Esophagus muscularis mucosa (tissue), 4 donors: ENCODE data around the gene KIF17. TPM values are rescaled to one million over a fixed set of nuclear protein-coding genes. Genes with fewer than 3 reads are reported as not detected.

Experiments used
- DNase-seq: peaks from one replicate; pipeline ENCODE4 v3.0.0-alpha.2; 2017; ENCODE audit errors: extremely low spot score
- H3K27ac ChIP-seq, 4 donors: fragments of 200-600 bp; sonication (generic); replicated peaks in 1 of 4; 1 replicate in 3 of 4; 2 replicates in 1 of 4; pipeline ENCODE4 v1.5.1; 2016 to 2019; ENCODE audit warnings: mild to moderate bottlenecking in 1 of 4
- H3K27me3 ChIP-seq, 4 donors: fragments of 200-600 bp; sonication (generic); one replicate each; pipeline versions ENCODE4 v1.5.1 to v1.6.0; 2016 to 2019
- H3K36me3 ChIP-seq, 4 donors: fragments of 200-600 bp; sonication (generic); one replicate each; pipeline ENCODE4 v1.5.1; 2016 to 2019
- H3K4me1 ChIP-seq, 4 donors: fragments of 200-600 bp; sonication (generic); one replicate each; pipeline ENCODE4 v1.5.1; 2016 to 2019
- H3K4me3 ChIP-seq, 4 donors: fragments of 200-600 bp; sonication (generic); 1 replicate in 2 of 4; 2 replicates in 2 of 4; pipeline ENCODE4 v1.5.1; 2016 to 2019; ENCODE audit warnings: mild to moderate bottlenecking in 4 of 4, moderate library complexity in 1 of 4
- H3K9me3 ChIP-seq, 4 donors: fragments of 200-600 bp; sonication (generic); 1 replicate in 3 of 4; 2 replicates in 1 of 4; pipeline ENCODE4 v1.5.1; 2016 to 2019
- EP300 ChIP-seq: sonication (generic); formaldehyde crosslinking; IDR thresholded peaks from one replicate; pipeline ENCODE4 v1.6.1; 2017; ENCODE audit warnings: antibody characterized with exemption
- POLR2A ChIP-seq: fragments of 450-650 bp; IDR thresholded peaks from one replicate; pipeline ENCODE4 v1.6.1; 2017; ENCODE audit warnings: antibody characterized with exemption, moderate library complexity, mild to moderate bottlenecking, low read depth
- POLR2AphosphoS5 ChIP-seq, 2 donors: sonication (generic); formaldehyde crosslinking; IDR thresholded peaks; one replicate each; pipeline ENCODE4 v1.6.1; 2017; ENCODE audit warnings: antibody characterized with exemption in 2 of 2
- WGBS: methylation state at CpG from one replicate; pipeline ENCODE4 v1.1.5; 2018; 5-methylcytosine and 5-hydroxymethylcytosine counted together
- intact Hi-C: fragments of 100-400 bp; cut with DNase I; formaldehyde crosslinking; loops from one replicate; pipeline ENCODE4 v1.15.1; 2023
- total RNA-seq, 4 donors: library from RNA; depleted of rRNA; stranded (reverse); fragments of >200 nt; gene quantifications; one replicate each; pipeline versions ENCODE4 v1.1.0 to v1.2.1, GENCODE V29; 2016
- TF ChIP-seq, protein P1 (sequence below), 3 experiments: fragments of 200-600 bp in 2 of 3; fragments of 450-650 bp in 1 of 3; sonication (generic) in 2 of 3; IDR thresholded peaks; one replicate each; pipeline ENCODE4 v1.5.1; 2017 to 2019; ENCODE audit warnings: antibody characterized with exemption in 3 of 3, mild to moderate bottlenecking in 2 of 3, moderate library complexity in 1 of 3

Gene KIF17
- total RNA-seq, 4 donors from 2014 or later, result 2.0 to 7.3 (median 3.4) TPM

DNA sequence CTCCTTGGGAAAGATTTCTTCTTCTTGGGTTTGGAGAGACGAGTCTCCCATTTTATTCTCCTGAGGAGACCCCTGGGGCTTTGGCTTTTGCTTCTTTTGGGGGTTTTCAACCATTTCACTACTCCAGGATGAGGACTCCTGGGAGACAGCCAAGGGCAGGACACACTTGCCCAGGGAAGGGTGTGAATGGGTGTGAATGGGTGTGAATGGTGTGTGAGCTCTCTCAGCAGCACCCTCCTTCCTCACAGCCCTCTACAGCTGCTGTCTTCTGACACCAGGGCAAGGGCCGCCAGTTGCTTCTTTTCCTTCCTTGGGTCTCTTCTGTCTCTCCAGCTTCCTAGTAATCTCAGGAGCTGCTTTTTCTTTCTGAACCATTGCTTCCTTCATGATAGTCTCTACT lies 24.2 kb downstream of the KIF17 start:
- Histone ChIP-seq H3K36me3 (no peaks in the 10 kb centered on the region), H3K4me1 (peaks cover 7 to 27% (median 26%) of the 10 kb centered on the region in 4 donors), H3K27me3 (no peaks in the 10 kb centered on the region), H3K27ac (no peak overlapping the region), H3K4me3 (no peak overlapping the region), H3K9me3 (peaks cover 0 to 5% (median 0%) of the 10 kb centered on the region in 4 donors)
- TF ChIP-seq, protein P1, sequence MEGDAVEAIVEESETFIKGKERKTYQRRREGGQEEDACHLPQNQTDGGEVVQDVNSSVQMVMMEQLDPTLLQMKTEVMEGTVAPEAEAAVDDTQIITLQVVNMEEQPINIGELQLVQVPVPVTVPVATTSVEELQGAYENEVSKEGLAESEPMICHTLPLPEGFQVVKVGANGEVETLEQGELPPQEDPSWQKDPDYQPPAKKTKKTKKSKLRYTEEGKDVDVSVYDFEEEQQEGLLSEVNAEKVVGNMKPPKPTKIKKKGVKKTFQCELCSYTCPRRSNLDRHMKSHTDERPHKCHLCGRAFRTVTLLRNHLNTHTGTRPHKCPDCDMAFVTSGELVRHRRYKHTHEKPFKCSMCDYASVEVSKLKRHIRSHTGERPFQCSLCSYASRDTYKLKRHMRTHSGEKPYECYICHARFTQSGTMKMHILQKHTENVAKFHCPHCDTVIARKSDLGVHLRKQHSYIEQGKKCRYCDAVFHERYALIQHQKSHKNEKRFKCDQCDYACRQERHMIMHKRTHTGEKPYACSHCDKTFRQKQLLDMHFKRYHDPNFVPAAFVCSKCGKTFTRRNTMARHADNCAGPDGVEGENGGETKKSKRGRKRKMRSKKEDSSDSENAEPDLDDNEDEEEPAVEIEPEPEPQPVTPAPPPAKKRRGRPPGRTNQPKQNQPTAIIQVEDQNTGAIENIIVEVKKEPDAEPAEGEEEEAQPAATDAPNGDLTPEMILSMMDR (IDR thresholded peaks at IDR 0.05), result no peak
- no peak for TF ChIP-seq POLR2A
- TF ChIP-seq EP300, result no peak
- no peak for TF ChIP-seq POLR2AphosphoS5 (IDR thresholded peaks at IDR 0.05)
- 96% methylated on average over 2 of the region's 2 CpGs for WGBS
- no peak for DNase-seq
- intact Hi-C loops, result loop anchor here (10.0 kb wide), 1 partner anchor 291 kb away; no protein-coding TSS in a partner anchor

DNA sequence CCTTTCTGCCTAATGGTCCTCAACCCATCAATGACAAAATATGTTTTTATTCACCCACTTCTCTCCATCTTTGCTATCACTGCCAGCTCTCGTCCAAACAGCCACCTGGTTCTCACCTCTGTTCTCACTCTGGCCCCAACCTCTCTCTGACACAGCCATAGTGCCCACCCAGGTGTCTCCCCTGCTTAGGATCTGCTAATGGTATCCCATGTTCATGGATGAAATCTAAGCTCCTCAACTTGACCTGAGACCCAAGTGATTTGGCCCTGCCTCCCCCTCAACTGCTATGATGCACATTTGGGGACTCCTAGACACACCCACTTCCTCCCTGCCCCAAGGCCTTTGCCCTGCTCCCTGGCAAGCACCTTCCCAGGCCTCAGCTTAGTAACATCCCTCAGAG lies 25.9 kb downstream of the KIF17 start:
- intact Hi-C loops, result loop anchor here (10.0 kb wide), 1 partner anchor 293 kb away; no protein-coding TSS in a partner anchor
- 88% methylated on average over 1 of the region's 1 CpG for WGBS

DNA sequence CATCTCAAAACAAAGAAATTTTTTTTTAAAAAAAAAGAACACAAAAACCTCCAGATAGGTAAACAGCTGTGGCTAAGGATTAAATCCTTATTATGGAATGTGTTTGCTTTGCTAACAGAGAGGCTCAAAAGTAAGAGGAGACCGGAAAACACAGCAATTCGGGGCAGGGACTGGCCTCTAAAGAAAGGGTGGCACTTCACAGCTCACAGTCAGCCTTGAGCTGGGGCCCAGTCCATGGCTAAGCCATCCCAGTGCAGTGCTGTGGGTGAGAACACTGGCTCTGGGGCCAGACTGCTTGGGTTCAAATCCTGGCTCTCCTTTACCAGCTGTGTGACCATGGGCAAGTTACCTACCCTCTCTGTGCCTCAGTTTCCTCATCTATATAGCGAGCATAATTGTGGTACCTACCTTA lies 28.2 kb downstream of the KIF17 start:
- 88% methylated on average over 3 of the region's 3 CpGs for WGBS
- H3K9me3 ChIP-seq, result peaks cover 0 to 5% (median 0%) of the 10 kb centered on the region in 4 donors
- intact Hi-C loops, result loop anchor here (10.0 kb wide), 1 partner anchor 295 kb away; no protein-coding TSS in a partner anchor

More for the DNA sequence above, 25.9 kb downstream of the KIF17 start:
- no peak overlapping the region for H3K4me3 ChIP-seq
- H3K27me3 ChIP-seq, result no peaks in the 10 kb centered on the region
- TF ChIP-seq POLR2AphosphoS5 (IDR thresholded peaks at IDR 0.05), result no peak
- TF ChIP-seq, protein P1 (IDR thresholded peaks at IDR 0.05), result no peak
- no peak for TF ChIP-seq EP300
- no peak for TF ChIP-seq POLR2A
- H3K27ac ChIP-seq, result no peak overlapping the region
- H3K9me3 ChIP-seq, result peaks cover 0 to 5% (median 0%) of the 10 kb centered on the region in 4 donors
- no peak for DNase-seq
- H3K4me1 ChIP-seq, result peaks cover 0 to 10% (median 8%) of the 10 kb centered on the region in 4 donors
- H3K36me3 ChIP-seq, result no peaks in the 10 kb centered on the region

DNA sequence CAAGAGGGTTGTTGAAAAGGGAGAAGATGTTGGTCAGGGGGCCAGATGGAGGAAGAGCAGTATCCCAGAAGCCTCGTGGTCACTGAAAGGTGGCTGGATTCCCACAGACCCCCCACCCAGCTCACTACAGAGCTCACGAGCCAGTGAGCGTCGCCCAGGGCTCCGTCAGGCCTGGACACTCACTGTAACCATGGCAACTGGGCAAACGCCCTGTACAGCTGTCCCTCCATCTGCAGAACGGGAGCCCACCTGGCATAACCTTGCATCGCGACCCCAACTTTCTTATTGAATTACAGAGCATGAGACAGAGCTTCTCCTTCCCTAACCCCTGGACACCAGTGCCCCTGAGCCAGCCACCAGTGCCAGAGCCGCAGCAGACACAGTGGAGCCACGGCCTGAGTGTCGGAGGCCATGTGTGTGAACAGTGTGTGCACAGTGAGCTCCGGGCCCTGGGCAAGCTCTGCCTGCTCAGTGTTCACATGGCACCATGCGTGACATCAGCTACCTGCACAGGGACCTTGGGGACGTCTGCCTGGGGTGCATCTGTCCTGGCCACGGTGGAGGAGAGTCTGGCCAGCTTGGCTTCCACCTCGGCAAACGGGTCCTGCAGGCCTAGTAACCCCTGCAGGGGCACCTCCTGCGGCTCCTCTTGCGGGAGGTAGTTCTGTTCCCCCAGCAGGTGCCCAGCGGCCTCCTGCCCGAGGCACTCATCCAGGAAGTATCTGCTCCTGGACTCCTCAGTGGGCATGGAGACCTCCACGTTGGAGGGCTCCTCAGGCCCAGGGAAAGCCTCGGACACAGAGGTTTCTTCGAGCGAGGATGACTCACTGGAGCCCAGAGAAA lies 30.7 kb downstream of the KIF17 start:
- 89% methylated on average over 13 of the region's 26 CpGs for WGBS
- Histone ChIP-seq H3K4me1 (peaks cover 0 to 18% (median 11%) of the 10 kb centered on the region in 4 donors), H3K4me3 (no peak overlapping the region), H3K27me3 (no peaks in the 10 kb centered on the region), H3K9me3 (peaks cover 0 to 5% (median 0%) of the 10 kb centered on the region in 4 donors), H3K36me3 (no peaks in the 10 kb centered on the region), H3K27ac (no peak overlapping the region)
- no peak for DNase-seq
- TF ChIP-seq, protein P1 (IDR thresholded peaks at IDR 0.05), result no peak
- TF ChIP-seq POLR2AphosphoS5 (IDR thresholded peaks at IDR 0.05), result no peak
- no peak for TF ChIP-seq EP300
- no peak for TF ChIP-seq POLR2A
- intact Hi-C loops, result no loop called here

More for the DNA sequence above, 28.2 kb downstream of the KIF17 start:
- Histone ChIP-seq H3K27ac (no peak overlapping the region), H3K4me3 (no peak overlapping the region), H3K27me3 (no peaks in the 10 kb centered on the region), H3K4me1 (peaks cover 0 to 15% (median 6%) of the 10 kb centered on the region in 4 donors), H3K36me3 (no peaks in the 10 kb centered on the region)
- no peak for DNase-seq
- TF ChIP-seq POLR2A (no peak), POLR2AphosphoS5 (IDR thresholded peaks at IDR 0.05) (no peak), EP300 (no peak)
- TF ChIP-seq, protein P1 (IDR thresholded peaks at IDR 0.05), result no peak
